Stomach (tissue), 9 donors: Measurements from ENCODE around the gene KRT33B. TPM values are rescaled to one million over a fixed set of nuclear protein-coding genes. Genes with fewer than 3 reads are reported as not detected.
A peak's percentile ranks its signal among the peaks of the same experiment; 100 is the strongest.
"Not testable (repeated sequence)": the region's sequence is repeated elsewhere in the genome, so short reads cannot be mapped to it uniquely, and the experiment has no call there.

Source experiments
- DNase-seq, 2 donors: peaks; one replicate each; pipeline versions ENCODE4 v3.0.0 to v3.0.0-alpha.2; 2013 to 2019
- H3K27ac ChIP-seq, 5 donors: fragments of 200-600 bp in 4 of 5; sonication (generic) in 4 of 5; one replicate each; pipeline ENCODE4 v1.5.1; 2013 to 2019; ENCODE audit warnings: mild to moderate bottlenecking in 1 of 5, moderate library complexity in 1 of 5
- H3K27me3 ChIP-seq, 3 donors: fragments of 200-600 bp; sonication (generic); one replicate each; pipeline ENCODE4 v1.5.1; 2017 to 2019; ENCODE audit warnings: mixed run types in 1 of 3
- H3K36me3 ChIP-seq, 4 donors: fragments of 200-600 bp; sonication (generic); 1 replicate in 3 of 4; 2 replicates in 1 of 4; pipeline ENCODE4 v1.5.1; 2016 to 2019
- H3K4me1 ChIP-seq, 4 donors: fragments of 200-600 bp; sonication (generic); one replicate each; pipeline ENCODE4 v1.5.1; 2016 to 2019
- H3K4me3 ChIP-seq, 4 donors: fragments of 200-600 bp; sonication (generic) in 3 of 4; one replicate each; pipeline ENCODE4 v1.5.1; 2016 to 2019; ENCODE audit warnings: mild to moderate bottlenecking in 1 of 4
- H3K9me3 ChIP-seq, 4 donors: fragments of 200-600 bp; sonication (generic); one replicate each; pipeline ENCODE4 v1.5.1; 2016 to 2019
- EP300 ChIP-seq: sonication (generic); formaldehyde crosslinking; IDR thresholded peaks from one replicate; pipeline ENCODE4 v1.6.1; 2017; ENCODE audit warnings: antibody characterized with exemption
- POLR2A ChIP-seq, 4 donors: fragments of 450-650 bp; IDR thresholded peaks; one replicate each; pipeline ENCODE4 v1.6.1; 2016; ENCODE audit warnings: antibody characterized with exemption in 4 of 4, control low read depth in 2 of 4, mild to moderate bottlenecking in 1 of 4, moderate library complexity in 1 of 4
- POLR2AphosphoS5 ChIP-seq, 3 donors: sonication (generic); formaldehyde crosslinking; IDR thresholded peaks; one replicate each; pipeline ENCODE4 v1.6.1; 2016; ENCODE audit warnings: antibody characterized with exemption in 3 of 3
- WGBS, 5 donors: extraction: QIAGEN DNeasy Blood & Tissue Kit in 3 of 5; methylation state at CpG; one replicate each; pipeline versions ENCODE4 v1.1.5 to v1.1.7; 2013 to 2018; 5-methylcytosine and 5-hydroxymethylcytosine counted together
- intact Hi-C: fragments of 100-400 bp; cut with DNase I; formaldehyde crosslinking; loops from one replicate; pipeline ENCODE4 v1.15.1; 2023; ENCODE audit warnings: low total_unique reads
- polyA plus RNA-seq, 3 donors: library from polyadenylated mRNA; stranded (reverse); fragments of 200-250 nt; gene quantifications; one replicate each; pipeline ENCODE4 v1.2.3, GENCODE V29; 2013
- total RNA-seq, 5 donors: library from RNA; depleted of rRNA; stranded (reverse); fragments of >200 nt; gene quantifications; one replicate each; pipeline versions ENCODE4 v1.1.0 to v1.2.3, GENCODE V29; 2014 to 2016
- TF ChIP-seq, protein P1 (sequence below), 7 experiments: fragments of 450-650 bp in 4 of 7; fragments of 200-600 bp in 3 of 7; sonication (generic) in 3 of 7; IDR thresholded peaks; one replicate each; pipeline ENCODE4 v1.5.1; 2016 to 2019; ENCODE audit warnings: antibody characterized with exemption in 7 of 7, control low read depth in 2 of 7, mild to moderate bottlenecking in 1 of 7
- donor health status: healthy with polysubstance abuse.
- donor health status: Bipolar disorder and iron deficiency.
- donor health status: healthy.

Gene KRT33B
- total and polyA plus RNA-seq, 8 donors: not detected

DNA sequence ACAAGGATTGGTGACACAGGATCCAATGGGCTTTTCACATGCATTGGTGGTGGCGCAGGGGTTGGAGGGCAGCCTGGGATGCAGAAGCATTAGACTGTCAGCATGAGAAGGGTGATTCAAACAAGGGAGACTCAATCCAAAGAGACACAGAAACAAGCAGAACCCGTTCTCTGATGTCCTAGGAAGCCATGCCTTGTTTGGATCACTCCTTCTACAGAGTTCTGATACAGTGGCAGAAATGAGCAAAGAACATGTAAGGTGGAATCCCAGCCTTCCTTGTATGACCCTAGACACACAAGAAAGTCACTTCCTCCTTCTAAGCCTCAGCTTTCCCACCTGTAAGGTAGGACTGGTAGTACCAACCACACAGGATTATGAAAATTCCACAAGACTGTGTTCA lies 5.7 kb downstream of the KRT33B start:
- TF ChIP-seq EP300 (no peak), POLR2AphosphoS5 (IDR thresholded peaks at IDR 0.05) (no peak), POLR2A (IDR thresholded peaks at IDR 0.05) (no peak)
- TF ChIP-seq, protein P1, sequence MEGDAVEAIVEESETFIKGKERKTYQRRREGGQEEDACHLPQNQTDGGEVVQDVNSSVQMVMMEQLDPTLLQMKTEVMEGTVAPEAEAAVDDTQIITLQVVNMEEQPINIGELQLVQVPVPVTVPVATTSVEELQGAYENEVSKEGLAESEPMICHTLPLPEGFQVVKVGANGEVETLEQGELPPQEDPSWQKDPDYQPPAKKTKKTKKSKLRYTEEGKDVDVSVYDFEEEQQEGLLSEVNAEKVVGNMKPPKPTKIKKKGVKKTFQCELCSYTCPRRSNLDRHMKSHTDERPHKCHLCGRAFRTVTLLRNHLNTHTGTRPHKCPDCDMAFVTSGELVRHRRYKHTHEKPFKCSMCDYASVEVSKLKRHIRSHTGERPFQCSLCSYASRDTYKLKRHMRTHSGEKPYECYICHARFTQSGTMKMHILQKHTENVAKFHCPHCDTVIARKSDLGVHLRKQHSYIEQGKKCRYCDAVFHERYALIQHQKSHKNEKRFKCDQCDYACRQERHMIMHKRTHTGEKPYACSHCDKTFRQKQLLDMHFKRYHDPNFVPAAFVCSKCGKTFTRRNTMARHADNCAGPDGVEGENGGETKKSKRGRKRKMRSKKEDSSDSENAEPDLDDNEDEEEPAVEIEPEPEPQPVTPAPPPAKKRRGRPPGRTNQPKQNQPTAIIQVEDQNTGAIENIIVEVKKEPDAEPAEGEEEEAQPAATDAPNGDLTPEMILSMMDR (IDR thresholded peaks at IDR 0.05): no peak
- Histone ChIP-seq H3K4me3 (no peak overlapping the region), H3K27me3 (no peaks in the 10 kb centered on the region), H3K4me1 (no peaks in the 10 kb centered on the region), H3K27ac (no peak overlapping the region), H3K36me3 (no peaks in the 10 kb centered on the region), H3K9me3 (no peaks in the 10 kb centered on the region)
- DNase-seq: no peak
- intact Hi-C loops: no loop called here
- 76 to 93% (median 86%) methylated on average over 2 of the region's 2 CpGs for WGBS, 5 donors

GRCh38 chr17:41360296-41360995 lies 9.2 kb downstream of the KRT33B start:
- WGBS, 5 donors: 79 to 90% (median 81%) methylated on average over 5 of the region's 5 CpGs
- TF ChIP-seq EP300 (no peak), POLR2A (IDR thresholded peaks at IDR 0.05) (no peak)
- no peak overlapping the region for H3K4me3 ChIP-seq
- DNase-seq: no peak
- intact Hi-C loops: no loop called here
- no peaks in the 10 kb centered on the region for H3K27me3 ChIP-seq
- H3K27ac ChIP-seq: no peak overlapping the region
- no peaks in the 10 kb centered on the region for H3K9me3 ChIP-seq
- H3K4me1 ChIP-seq: no peaks in the 10 kb centered on the region
- no peaks in the 10 kb centered on the region for H3K36me3 ChIP-seq

DNA sequence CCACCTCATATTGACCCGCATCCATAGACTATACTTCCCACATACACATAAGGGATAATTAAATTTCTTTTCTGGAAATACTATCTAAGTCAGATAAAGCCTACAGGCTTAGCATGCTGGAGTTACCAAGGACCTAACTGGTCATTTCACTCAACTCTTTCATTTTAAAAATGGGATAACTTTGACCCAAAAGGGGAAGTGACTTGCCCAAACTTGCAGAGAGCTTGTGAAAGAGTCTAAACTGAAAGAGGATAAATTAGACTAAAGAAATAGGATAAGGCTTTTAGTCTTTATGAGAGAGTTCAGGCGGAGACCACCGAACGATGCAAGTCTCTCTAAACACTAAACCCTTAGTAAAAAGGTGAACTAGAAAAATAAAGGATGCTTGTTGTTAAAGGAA lies 15.1 kb downstream of the KRT33B start:
- H3K4me3 ChIP-seq: no peak overlapping the region
- H3K36me3 ChIP-seq: no peaks in the 10 kb centered on the region
- no peak overlapping the region for H3K27ac ChIP-seq
- intact Hi-C loops: no loop called here
- H3K27me3 ChIP-seq: no peaks in the 10 kb centered on the region
- H3K9me3 ChIP-seq: no peaks in the 10 kb centered on the region
- TF ChIP-seq POLR2AphosphoS5 (IDR thresholded peaks at IDR 0.05): no peak
- TF ChIP-seq POLR2A (IDR thresholded peaks at IDR 0.05): no peak
- no peak for TF ChIP-seq EP300
- TF ChIP-seq, protein P1 (IDR thresholded peaks at IDR 0.05): no peak
- WGBS, 5 donors: 87 to 92% (median 87%) methylated on average over 4 of the region's 4 CpGs
- H3K4me1 ChIP-seq: no peaks in the 10 kb centered on the region
- no peak for DNase-seq

DNA sequence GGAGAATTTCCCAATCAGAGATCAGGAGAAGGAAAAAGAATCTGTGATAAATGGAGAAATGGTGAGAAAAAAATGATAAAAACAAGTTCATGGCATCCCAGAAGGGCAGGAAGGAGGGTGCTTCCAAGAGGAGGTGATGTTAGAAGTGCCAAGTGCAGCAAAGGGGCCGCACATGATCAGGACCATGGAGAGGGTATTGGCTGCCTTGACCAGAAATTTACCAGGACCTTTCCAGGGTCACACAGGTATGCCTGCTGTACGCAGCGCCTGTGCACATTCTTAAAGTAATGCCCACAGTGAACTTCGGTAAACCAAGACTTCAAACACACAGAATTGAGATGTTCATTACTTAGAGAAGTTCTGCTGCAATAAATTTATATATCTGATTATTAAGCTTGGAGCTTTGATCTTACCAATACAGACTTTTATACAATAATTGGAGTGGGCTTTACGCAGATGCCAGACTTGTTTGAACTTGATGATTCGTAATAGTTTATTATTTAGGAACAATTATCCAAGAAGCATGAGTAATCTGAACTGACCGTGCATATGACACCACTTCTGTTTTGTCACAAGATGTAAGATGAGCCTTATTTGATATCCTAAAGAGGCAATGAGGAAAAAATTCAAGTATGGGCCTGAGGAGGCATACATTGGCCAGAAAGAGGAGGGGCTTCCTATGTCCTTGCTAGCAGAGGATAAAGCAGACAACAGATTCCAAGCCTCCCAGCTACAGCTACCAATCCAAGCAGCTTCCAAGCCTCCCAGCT lies 16.8 kb downstream of the KRT33B start:
- Histone ChIP-seq H3K9me3 (no peaks in the 10 kb centered on the region), H3K4me1 (no peaks in the 10 kb centered on the region), H3K27me3 (no peaks in the 10 kb centered on the region), H3K27ac (no peak overlapping the region), H3K4me3 (no peak overlapping the region), H3K36me3 (no peaks in the 10 kb centered on the region)
- DNase-seq: peak in 1 of 2 donors; percentile 19
- 70 to 85% (median 75%) methylated on average over 7 of the region's 7 CpGs for WGBS, 5 donors
- TF ChIP-seq EP300 (no peak), POLR2AphosphoS5 (IDR thresholded peaks at IDR 0.05) (no peak), POLR2A (IDR thresholded peaks at IDR 0.05) (no peak)
- TF ChIP-seq, protein P1 (IDR thresholded peaks at IDR 0.05): no peak
- intact Hi-C loops: no loop called here

DNA sequence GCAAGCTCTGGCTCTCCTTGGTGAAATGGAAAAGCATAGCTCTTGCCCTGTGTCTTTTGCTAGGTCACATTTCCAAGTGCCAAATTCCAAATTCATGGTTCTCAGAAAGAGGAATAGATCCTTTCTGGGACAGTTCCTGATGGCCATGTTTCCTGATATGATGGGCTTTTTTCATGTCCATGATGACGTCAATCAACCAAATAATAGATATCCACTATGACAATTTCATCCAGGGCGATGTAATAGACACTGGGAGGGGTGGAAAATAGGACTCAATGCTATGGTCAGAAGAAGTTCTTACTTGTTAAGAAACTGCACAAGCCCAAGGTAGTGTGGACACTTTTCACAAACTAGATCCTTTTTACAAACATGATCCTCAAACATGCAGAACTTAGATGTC lies 18.4 kb downstream of the KRT33B start:
- Histone ChIP-seq H3K4me1 (no peaks in the 10 kb centered on the region), H3K27me3 (no peaks in the 10 kb centered on the region), H3K36me3 (no peaks in the 10 kb centered on the region), H3K4me3 (no peak overlapping the region), H3K27ac (no peak overlapping the region), H3K9me3 (no peaks in the 10 kb centered on the region)
- intact Hi-C loops: no loop called here
- no peak for TF ChIP-seq POLR2AphosphoS5 (IDR thresholded peaks at IDR 0.05)
- TF ChIP-seq POLR2A (IDR thresholded peaks at IDR 0.05): no peak
- no peak for TF ChIP-seq EP300
- TF ChIP-seq, protein P1 (IDR thresholded peaks at IDR 0.05): no peak
- WGBS, 5 donors: 78 to 91% (median 86%) methylated on average over 2 of the region's 2 CpGs
- DNase-seq: no peak

GRCh38 chr17:41350381-41350878 lies 19.2 kb downstream of the KRT33B start, which contains the start of gene KRT33A:
Gene KRT33A (minus strand): TSS chr17:41350828. CDS start chr17:41350767, 61 bp downstream.
- intact Hi-C loops, H3K4me1 ChIP-seq, H3K36me3 ChIP-seq, H3K9me3 ChIP-seq, H3K4me3 ChIP-seq, H3K27ac ChIP-seq, DNase-seq, H3K27me3 ChIP-seq: not testable (repeated sequence)
- WGBS, 5 donors: 86 to 91% (median 89%) methylated on average over 14 to 16 of the region's 16 CpGs
